GM21528 (cell line): ENCODE measurements around the gene HHATL.

Experiments
- ATAC-seq: cut with Tn5 transposase; IDR thresholded peaks from one replicate; pipeline ENCODE4 v1.9.1; 2021; ENCODE audit warnings: mild to moderate bottlenecking, moderate library complexity; ENCODE audit not compliant: unreplicated experiment, low FRiP score

HHATL gene

DNA sequence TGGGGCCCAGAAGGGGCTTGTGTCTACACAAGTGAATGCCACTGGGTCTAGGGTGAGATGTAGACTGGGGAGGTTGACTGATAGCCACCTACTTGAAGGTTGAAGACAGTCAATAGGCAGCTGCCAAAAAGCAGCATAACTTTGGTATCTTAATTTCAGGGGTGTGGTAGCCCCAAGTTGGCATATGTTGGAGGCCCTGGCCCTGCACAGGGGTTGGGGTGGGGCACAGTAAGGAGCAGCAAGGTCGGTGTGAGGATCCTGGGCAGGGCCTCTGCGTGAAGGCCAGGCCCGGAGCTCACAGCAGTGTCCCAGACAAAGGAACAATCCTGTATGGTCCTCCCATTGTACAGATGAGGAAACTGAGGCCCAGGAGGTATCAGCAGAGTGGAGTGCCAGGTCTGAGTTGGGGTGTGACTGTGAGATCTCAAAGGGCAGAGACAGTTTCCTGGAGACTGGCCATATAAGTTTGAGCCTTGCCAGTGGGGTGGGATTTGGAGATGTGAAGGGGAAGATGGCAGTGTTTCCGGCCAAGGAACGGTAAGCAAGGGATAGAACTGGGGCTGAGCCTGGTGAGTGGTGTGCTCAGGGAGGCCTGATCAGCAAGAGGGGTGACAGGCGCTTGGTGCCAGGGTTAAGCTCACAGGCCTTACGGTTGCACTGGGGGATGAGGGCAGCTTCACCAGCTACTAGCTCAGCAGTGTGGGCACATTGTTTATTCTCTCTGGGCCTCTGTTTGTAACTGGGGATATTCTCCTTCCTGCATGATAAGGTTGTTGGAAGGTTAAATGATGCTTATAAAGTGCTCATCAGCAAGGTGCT lies 15.6 kb downstream of the HHATL start:
- no peak for ATAC-seq

DNA sequence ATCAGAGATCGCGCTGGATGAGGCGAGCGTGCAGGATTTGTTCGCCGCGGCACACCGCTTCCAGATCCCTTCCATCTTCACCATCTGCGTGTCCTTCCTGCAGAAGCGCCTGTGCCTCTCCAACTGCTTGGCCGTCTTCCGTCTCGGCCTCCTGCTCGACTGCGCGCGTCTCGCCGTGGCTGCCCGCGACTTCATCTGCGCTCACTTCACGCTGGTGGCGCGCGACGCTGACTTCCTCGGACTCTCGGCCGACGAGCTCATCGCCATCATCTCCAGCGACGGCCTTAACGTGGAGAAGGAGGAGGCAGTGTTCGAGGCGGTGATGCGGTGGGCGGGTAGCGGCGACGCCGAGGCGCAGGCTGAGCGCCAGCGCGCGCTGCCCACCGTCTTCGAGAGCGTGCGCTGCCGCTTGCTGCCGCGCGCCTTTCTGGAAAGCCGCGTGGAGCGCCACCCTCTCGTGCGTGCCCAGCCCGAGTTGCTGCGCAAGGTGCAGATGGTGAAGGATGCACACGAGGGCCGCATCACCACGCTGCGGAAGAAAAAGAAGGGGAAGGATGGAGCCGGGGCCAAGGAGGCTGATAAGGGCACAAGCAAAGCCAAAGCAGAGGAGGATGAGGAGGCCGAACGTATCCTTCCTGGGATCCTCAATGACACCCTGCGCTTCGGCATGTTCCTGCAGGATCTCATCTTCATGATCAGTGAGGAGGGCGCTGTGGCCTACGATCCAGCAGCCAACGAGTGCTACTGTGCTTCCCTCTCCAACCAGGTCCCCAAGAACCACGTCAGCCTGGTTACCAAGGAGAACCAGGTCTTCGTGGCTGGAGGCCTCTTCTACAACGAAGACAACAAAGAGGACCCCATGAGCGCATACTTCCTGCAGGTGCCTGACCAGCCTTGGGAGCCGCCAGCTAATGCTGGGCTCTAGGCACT lies 16.4 kb downstream of the HHATL start:
- ATAC-seq = no peak

DNA sequence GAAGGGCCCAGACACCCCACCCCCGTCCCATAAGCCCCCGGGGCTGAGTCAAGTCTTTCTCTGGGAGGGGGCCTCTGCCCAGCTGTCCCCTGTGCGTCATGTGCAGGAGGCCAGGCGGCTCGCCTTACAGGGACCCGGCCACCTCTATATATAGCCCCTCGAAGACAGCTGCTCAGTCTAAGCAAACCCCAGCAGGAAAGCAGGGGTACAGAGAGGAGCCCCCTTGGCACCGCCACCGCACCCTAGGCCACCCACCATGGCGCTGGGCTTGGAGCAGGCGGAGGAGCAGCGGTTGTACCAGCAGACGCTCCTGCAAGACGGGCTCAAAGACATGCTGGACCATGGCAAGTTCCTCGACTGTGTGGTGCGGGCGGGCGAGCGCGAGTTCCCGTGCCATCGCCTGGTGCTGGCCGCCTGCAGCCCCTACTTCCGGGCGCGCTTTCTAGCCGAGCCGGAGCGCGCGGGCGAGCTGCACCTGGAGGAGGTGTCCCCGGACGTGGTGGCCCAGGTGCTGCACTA lies 17.2 kb downstream of the HHATL start, which contains the start of gene KLHL40:
Gene KLHL40, plus strand, starts transcription at position 175 of the 519 bp plus-strand sequence. Its CDS starts 82 bp downstream, at position 257.
- ATAC-seq = no peak

DNA sequence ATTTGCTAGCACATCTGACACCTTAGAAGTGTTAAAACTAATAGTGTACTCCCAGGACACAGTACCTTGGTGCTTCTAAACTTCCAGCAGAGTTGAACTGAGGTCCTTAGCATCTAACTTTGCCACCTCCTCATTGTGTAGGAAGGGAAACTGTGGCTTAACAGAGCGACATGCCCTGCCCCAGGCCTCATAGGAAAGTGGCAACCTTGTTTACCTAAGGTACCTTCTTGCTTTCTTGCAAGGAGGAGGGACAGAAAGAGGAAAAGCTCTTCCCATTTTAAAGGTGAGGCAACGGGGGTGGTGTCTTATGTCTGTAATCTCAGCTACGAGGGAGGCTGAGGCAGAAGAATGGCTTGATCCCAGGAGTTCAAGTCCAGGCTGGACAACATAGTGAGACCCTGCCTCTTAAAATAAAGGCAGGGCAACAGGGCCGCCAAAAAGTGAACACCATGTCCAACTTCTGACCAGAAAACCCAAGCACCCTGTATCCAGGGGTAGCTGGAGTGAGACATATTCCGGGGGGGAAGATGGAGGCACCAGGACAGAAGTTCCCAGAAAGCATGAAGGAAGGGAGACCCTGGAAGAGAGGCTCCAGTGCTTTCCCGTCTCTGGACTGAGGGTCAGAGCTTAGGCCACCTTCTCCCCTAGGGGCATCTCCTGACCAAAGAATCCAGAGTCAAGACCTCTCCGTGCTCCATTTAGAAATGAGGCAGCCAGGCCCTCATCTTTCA lies 17.8 kb downstream of the HHATL start:
- ATAC-seq = no peak

DNA sequence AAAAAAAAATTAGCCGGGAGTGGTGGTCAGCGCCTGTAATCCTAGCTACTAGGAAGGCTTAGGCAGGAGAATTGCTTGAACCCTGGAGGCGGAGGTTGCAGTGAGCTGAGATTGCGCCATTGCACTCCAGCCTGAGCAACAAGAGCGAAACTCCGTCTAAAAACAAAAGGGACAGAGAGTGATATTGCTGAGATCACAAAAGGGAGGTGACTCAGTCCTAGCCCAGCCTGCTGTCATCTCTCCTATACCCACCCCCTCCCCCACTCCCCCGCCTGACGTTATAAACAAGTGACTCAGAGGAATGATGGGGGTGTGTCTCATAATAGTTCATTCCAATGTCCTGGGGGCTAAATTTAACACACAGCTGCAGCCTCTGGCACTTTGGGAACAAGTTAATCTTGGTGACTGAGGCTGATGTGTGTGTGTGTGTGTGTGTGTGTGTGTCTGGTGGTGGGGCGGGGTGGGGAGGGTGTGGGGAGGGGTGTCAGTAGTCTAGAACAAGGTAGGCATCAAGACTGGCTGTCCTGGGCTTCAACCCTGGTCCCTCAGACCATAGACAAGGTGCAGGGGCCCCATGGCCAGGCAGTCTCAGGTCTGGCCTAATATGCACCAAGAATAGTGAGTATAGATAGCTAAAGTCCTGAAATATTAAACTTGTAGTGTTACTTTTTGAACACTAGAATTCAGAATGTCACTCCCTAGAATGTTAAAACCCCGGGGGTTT lies 18.6 kb downstream of the HHATL start:
- ATAC-seq = no peak

DNA sequence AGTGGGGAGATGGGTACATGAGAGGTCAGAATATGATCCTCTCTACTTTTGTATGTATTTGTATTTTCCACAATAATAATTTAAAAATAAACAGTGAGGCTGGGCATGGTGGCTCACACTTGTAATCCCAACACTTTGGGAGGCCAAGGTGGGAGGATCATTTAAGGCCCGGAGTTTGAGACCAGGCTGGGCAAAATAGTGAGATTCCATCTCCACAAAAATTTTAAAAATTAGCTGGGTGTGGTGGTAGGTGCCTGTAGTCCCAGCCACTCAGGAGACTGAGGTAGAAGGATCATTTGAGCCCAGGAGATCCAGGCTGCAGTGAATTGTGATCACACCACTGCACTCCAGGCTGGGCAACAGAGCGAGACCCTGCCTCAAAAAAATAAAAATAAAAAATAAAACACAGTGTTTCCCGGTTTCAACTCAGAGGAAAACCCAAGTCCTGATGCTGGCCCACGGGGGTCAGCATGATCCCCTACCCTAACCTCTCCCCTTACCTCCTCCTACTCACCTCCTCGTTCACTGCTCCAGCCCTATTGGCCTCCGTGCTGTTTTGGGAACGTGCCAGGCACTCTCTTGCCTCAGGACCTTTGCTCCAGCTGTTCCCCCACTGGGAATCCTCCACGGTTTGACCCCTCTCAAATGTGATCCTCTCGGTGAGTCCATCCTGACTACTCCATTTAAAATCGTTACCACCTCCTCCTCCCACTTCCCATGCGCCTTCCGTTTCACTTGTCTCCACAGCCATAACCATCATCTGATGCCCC lies 20.1 kb downstream of the HHATL start:
- no peak for ATAC-seq

DNA sequence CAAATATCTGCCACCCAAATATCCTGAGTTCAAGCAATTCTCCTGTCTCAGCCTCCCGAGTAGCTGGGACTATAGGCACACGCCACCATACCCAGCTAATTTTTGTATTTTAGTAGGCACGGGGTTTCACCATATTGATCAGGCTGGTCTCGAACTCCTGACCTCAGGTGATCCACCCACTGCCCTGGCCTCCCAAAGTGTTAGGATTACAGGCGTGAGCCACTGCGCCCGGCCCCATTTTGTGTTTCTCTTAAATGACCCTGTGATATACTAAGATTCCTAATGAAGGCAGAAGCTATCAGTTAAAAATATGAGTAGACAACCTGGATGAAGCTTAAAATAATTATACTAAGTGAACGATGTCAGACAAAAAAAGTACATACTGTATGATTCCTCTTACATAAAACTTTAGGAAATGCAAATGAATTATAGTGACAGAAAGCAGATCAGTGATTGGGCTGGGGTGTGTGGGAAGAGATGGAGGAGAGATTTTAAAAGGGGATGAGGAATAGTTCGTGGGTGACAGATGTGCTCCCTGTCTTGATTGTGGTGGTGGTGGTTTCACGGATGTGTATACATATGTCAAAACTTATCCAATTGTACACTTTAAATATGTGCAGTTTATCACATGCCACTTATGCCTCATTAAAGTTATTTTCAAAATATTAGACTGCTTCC lies 21.1 kb downstream of the HHATL start:
- ATAC-seq = no peak

DNA sequence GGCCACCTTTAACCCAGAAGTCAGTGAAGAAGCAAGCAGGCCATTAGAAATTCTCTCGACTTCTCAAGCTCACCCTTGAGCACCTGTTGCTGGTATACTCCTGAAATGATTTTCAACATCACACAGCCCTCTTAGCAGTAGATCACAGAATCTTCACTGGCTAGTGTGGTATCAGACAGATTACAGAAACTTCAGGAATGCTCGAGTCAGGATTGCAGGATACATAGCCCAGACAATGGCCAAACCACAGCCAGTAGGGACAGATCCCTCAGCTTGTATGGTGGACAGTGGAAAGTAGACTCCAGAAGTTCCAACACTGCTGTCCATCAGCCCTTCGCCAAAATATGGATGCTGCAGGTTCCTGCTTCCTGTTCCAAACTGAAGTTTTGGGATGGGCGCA lies 21.8 kb downstream of the HHATL start:
- ATAC-seq = no peak

DNA sequence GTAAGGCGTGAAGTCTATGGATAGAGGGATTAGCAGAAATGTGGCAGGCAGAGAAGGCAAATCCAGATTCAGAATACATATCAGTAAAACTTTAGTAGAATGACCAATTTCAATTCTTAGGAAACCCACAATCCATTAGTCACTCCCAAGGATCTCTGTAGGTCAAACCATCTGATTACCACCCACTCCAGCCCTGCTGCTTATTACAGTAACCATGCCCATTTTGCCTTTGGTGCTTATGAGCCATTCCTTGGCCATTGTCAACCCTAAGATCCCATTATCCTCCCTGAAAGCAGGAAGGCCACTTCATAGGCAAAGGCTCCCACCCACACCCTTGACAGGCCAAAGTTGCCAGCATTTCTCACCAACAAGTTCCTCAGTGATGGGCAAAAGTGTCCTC lies 22.3 kb downstream of the HHATL start:
- no peak for ATAC-seq

DNA sequence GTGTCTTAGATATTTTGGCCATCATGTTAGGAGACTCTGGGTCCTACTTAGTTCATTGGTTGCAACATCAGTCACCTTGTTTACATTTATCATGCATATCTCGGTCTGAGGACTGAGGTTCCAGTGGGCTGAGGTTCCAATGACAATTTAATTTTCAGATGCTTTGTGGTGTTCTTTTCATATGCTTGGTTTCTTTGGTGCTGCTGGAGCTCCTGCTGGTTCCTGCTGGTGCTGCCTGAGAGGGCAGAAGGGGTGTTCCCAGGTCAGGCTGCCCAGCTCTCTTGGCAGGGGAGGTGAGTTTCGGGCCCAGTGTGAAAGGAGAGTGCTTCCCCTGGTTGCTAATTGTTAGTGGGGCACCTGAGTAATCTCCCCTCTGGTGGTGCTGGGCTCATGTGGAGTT lies 24.2 kb downstream of the HHATL start:
- no peak for ATAC-seq

DNA sequence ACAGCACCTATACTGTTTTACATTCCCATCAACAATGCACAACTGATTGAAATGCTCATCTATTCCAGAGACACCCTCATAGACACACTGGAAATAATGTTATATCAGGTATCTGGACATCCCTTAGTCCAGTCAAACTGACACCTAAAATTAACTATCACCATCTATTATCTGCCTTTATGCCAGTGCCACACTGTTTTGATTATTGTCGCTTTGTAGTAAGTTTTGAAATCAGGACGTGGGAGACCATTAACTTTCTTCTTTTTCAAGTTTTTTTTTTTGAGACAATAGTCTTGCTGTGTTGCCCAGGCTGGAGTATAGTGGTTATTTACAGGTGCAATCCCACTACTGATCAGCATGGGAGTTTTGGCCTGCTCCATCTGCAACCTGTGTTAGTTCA lies 26.7 kb downstream of the HHATL start:
- no peak for ATAC-seq

DNA sequence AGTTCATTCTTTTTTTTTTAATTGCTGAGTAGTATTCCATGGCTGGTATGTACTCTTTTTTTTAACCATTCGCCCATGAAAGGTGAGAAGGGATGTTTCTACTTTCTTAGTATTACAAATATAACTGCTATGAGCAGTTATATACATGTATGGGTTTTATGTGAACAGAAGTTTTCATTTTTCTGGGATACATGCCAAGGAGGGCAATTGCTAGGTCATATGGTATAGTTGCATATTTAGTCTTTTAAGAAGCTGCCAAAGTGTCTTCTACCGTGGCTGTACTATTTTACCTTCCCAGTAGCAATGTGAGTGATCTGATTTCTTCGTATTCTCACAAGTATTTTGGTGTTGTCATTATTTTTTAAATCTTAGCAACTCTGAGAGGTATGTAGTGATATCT lies 28.5 kb downstream of the HHATL start:
- ATAC-seq = no peak

DNA sequence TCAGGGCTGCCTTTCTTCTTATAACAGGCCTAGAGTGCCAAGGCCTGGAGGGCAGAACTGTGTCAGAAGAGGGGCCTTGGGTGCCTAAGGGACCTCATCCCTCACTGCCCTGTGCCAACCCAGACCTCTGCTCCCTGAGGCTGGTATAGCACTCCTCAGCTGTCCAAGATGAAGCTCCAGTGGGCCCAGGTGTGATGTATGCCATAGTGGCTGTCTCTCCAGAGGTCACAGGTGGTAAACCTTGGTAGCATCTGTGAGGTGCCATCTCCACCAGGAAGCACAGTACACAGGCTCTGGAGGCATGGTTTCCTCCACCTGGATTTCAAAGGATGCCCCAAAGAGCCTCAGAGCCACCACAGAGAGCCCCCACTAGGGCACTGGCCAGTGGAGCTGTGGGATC lies 29.5 kb downstream of the HHATL start:
- ATAC-seq = no peak

DNA sequence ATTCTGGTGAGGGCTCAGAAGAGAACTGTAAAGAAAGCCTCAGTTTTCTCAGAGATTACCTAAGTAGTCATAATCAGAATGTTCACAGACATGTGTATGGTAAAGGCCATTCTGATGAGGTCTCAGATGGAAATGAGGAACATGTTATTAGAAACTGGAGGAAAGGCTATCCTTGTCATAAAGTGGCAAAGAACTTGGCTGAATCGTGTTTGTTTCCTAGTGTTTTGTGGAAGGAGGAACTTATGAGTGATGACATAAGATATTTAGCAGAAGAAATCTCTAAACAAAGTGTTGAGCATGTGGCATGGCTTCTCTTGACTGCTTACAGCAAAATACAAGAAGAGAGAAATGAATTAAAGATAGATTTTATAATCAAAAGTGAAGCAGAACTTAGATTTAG lies 30.1 kb downstream of the HHATL start:
- no peak for ATAC-seq

DNA sequence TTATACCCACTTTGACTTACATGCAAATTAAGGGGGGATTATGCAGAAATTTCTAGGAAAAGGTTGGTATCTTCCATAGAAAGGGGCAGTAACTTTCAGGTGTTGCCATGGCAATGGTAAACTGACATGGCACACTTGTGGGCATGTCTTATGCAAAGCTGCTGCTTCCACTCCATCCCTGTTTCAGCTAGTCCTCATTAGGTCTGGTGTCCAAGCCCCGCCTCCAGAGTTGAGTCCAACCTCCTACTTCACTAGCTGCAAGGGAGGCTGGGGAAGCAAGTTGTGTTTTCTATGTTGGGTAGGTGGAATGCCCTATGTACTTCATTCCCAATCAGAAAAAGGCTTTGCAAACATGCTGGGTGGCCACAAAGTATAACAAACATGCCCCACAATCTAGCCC lies 31.9 kb downstream of the HHATL start:
- no peak for ATAC-seq

DNA sequence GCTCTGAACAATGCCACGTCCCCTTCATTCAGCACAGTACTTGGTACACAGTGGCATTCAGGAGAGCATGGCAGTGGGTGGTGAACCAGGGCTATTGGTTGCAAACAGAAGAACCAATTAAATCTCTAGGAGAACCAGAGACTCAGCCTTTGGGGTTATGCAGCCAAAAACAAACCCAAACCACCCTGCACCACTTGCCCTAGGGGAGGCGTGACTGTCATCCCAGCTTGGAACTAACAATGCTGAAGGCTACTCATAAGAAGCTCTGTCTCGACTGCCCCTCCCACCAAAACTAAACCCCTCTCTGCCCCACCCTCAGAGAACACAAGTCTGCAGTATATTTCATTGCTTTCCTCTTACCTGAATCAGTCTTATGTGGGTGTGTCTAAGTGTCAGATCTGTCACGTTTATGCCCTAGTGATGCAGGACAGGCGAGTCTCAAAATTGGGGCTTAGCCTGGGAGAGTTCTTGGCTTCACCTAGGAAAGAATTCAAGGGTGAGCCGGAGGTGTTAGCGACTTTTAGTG lies 32.5 kb downstream of the HHATL start:
- no peak for ATAC-seq

DNA sequence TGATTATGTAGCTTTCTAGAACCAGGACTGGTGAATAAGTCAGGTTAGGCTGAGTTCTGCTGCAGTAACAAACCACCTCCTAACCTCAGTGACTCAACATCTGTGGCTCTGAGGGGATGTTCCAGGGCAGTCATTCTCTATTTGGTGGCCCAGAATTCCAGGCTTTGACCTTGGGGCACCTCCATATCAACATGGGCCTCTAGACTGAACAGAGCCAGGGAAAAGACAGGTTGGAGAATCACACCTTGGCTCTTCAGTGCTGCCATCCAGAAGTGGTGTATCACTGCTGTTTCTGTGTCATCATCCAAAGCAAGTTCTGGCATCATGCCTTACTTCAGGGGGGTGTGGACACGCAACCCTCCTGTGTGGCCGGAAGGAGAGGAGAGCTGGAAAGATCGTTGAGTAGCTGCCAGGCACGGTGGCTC lies 33.8 kb downstream of the HHATL start:
- no peak for ATAC-seq

DNA sequence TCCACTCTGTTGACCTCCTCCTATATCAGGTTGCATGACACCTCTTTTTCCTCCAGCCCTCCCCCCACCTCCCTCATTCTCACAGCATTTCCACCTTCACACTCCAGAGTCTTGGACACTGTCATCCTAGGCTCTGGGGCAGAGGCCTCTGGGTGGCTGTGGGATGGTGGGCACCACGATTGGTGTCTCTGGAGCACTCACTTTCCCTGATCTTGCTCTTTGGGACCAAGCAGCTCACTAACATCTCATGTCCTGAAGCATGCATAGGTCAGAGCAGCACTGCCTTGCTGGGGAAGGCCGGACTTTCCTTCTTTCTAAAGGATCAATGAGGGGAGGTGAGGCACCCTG lies 34.2 kb downstream of the HHATL start:
- ATAC-seq = no peak
